H1 (cell line): Measurements from ENCODE around the gene CCL8. TPM values are rescaled to one million over a fixed set of nuclear protein-coding genes. Genes with fewer than 3 reads are reported as not detected.

Source experiments
- BACH1 ChIP-seq: IDR thresholded peaks from 2 replicates; pipeline ENCODE4 v1.6.1; 2012; ENCODE audit warnings: low read length, improper control_type of control experiment
- BRCA1 ChIP-seq: IDR thresholded peaks from 2 replicates; pipeline ENCODE4 v1.6.1; 2012; ENCODE audit warnings: low read depth, low read length, improper control_type of control experiment
- EZH2 ChIP-seq: fragments of 200-600 bp; sonication (generic); IDR thresholded peaks from 2 replicates; pipeline ENCODE4 v1.7.1; 2012; ENCODE audit warnings: low read depth, mild to moderate bottlenecking, moderate library complexity, low read length, inconsistent platforms; ENCODE audit not compliant: severe bottlenecking
- RFX5 ChIP-seq: IDR thresholded peaks from 2 replicates; pipeline ENCODE4 v1.6.1; 2011; ENCODE audit warnings: low read depth, low read length, improper control_type of control experiment, borderline replicate concordance
- SP1 ChIP-seq: IDR thresholded peaks from 2 replicates; pipeline ENCODE4 v1.6.1; 2011; ENCODE audit warnings: low read depth, low read length
- polyA plus RNA-seq, 7 experiments: library from polyadenylated mRNA; depleted of rRNA in 3 of 7; stranded (reverse) in 5 of 7; unstranded in 2 of 7; fragments of >200 nt in 5 of 7; fragments of 200-250 nt in 2 of 7; gene quantifications; 1 replicate in 5 of 7; 2 replicates in 1 of 7; 4 replicates in 1 of 7; pipeline versions ENCODE4 v1.2.1 to v1.2.3, GENCODE V29; 2011 to 2013; ENCODE audit warnings: missing spikeins in 2 of 7, mixed read lengths in 2 of 7
- total RNA-seq: library from RNA; stranded (reverse); fragmentation: NEBNext Ultra II Directional; extraction: Animal tissue kit (Norgen Biotek cat#: 25700); gene quantifications from 2 replicates; pipeline ENCODE4 v1.2.1, GENCODE V29; 2021

The CCL8 gene
- total and polyA plus RNA-seq, 2 of the 8 experiments (the other 6 are each of a cell fraction or from before 2014, with no cell fraction given), result not detected

DNA sequence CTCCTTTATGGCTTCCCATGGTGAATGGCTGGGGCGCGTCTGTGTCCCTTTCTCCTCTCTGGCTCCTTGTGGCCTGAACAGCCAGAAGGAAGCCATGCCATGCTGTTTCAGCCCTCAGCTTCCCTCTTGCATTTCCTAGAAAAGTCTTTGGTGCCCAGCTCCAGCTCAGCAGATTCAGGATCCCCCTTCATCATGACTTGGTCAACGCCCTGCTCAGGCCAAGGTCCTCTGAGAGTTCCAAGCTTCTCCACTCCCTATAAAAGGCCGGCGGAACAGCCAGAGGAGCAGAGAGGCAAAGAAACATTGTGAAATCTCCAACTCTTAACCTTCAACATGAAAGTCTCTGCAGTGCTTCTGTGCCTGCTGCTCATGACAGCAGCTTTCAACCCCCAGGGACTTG is 37.0 kb downstream of the CCL8 start, which contains the start of gene CCL13 (continued):
- TF ChIP-seq EZH2, result no peak
- no peak for TF ChIP-seq SP1
- TF ChIP-seq BRCA1, result no peak
- TF ChIP-seq BACH1, result no peak
- no peak for TF ChIP-seq RFX5
